ENCODE data around the gene CHFR.

CHFR gene

GRCh38 chr12:132840536-132840935 lies 46.9 kb downstream of the CHFR start:
- Histone ChIP-seq H4K20me1 (ENCODE audit: insufficient read depth) (no peaks in the 10 kb centered on the region), H3K27me3 (ENCODE audit: insufficient read depth, low read depth) (no peaks in the 10 kb centered on the region), H3K9ac (no peak overlapping the region), H3K36me3 (ENCODE audit: insufficient read depth) (no peaks in the 10 kb centered on the region), H3K27ac (no peak overlapping the region), H3K4me1 (ENCODE audit: low read depth, poor library complexity, severe bottlenecking) (no peaks in the 10 kb centered on the region), H3K4me3 (IDR thresholded peaks at IDR 0.05; ENCODE audit: insufficient read depth, low read depth, low read length) (no peak overlapping the region), H3K4me2 (no peak overlapping the region), H3K79me2 (ENCODE audit: insufficient read depth, low read depth) (no peaks in the 10 kb centered on the region), H2AFZ (ENCODE audit: low read depth) (no peak overlapping the region)
- no peak for TF ChIP-seq CTCF (conservative IDR thresholded peaks at IDR 0.05; ENCODE audit: low read depth, low read length)

GRCh38 chr12:132839558-132840235 lies 47.7 kb downstream of the CHFR start:
- H4K20me1 ChIP-seq (ENCODE audit: insufficient read depth), result no peaks in the 10 kb centered on the region
- H2AFZ ChIP-seq (ENCODE audit: low read depth), result no peak overlapping the region
- H3K79me2 ChIP-seq (ENCODE audit: insufficient read depth, low read depth), result no peaks in the 10 kb centered on the region
- no peak overlapping the region for H3K27ac ChIP-seq
- no peaks in the 10 kb centered on the region for H3K4me1 ChIP-seq (ENCODE audit: low read depth, poor library complexity, severe bottlenecking)
- no peak for TF ChIP-seq CTCF (conservative IDR thresholded peaks at IDR 0.05; ENCODE audit: low read depth, low read length)
- H3K4me2 ChIP-seq, result no peak overlapping the region
- no peak overlapping the region for H3K4me3 ChIP-seq (IDR thresholded peaks at IDR 0.05; ENCODE audit: insufficient read depth, low read depth, low read length)
- no peaks in the 10 kb centered on the region for H3K27me3 ChIP-seq (ENCODE audit: insufficient read depth, low read depth)
- no peaks in the 10 kb centered on the region for H3K36me3 ChIP-seq (ENCODE audit: insufficient read depth)
- H3K9ac ChIP-seq, result no peak overlapping the region

- no peak overlapping the region for H2AFZ ChIP-seq (ENCODE audit: low read depth)
- H3K27ac ChIP-seq, result no peak overlapping the region
- no peak overlapping the region for H3K9ac ChIP-seq
- H3K4me2 ChIP-seq, result no peak overlapping the region
- no peak overlapping the region for H3K4me3 ChIP-seq (IDR thresholded peaks at IDR 0.05; ENCODE audit: insufficient read depth, low read depth, low read length)
- no peak for TF ChIP-seq CTCF (conservative IDR thresholded peaks at IDR 0.05; ENCODE audit: low read depth, low read length)
- H4K20me1 ChIP-seq (ENCODE audit: insufficient read depth), result no peaks in the 10 kb centered on the region
- H3K27me3 ChIP-seq (ENCODE audit: insufficient read depth, low read depth), result no peaks in the 10 kb centered on the region
- H3K79me2 ChIP-seq (ENCODE audit: insufficient read depth, low read depth), result no peaks in the 10 kb centered on the region
- H3K36me3 ChIP-seq (ENCODE audit: insufficient read depth), result no peaks in the 10 kb centered on the region
- no peaks in the 10 kb centered on the region for H3K4me1 ChIP-seq (ENCODE audit: low read depth, poor library complexity, severe bottlenecking)
These were observed 48.9 kb downstream of the CHFR start for GRCh38 chr12:132838410-132839080.

GRCh38 chr12:132837693-132838409 lies 49.6 kb downstream of the CHFR start:
- Histone ChIP-seq H2AFZ (ENCODE audit: low read depth) (no peak overlapping the region), H3K27ac (no peak overlapping the region), H3K4me2 (no peak overlapping the region), H3K4me3 (IDR thresholded peaks at IDR 0.05; ENCODE audit: insufficient read depth, low read depth, low read length) (no peak overlapping the region), H3K27me3 (ENCODE audit: insufficient read depth, low read depth) (no peaks in the 10 kb centered on the region), H3K4me1 (ENCODE audit: low read depth, poor library complexity, severe bottlenecking) (no peaks in the 10 kb centered on the region), H3K79me2 (ENCODE audit: insufficient read depth, low read depth) (no peaks in the 10 kb centered on the region), H3K9ac (no peak overlapping the region), H3K36me3 (ENCODE audit: insufficient read depth) (no peaks in the 10 kb centered on the region), H4K20me1 (ENCODE audit: insufficient read depth) (no peaks in the 10 kb centered on the region)
- no peak for TF ChIP-seq CTCF (conservative IDR thresholded peaks at IDR 0.05; ENCODE audit: low read depth, low read length)
